Mucosa of rectum (tissue), 2 donors: ENCODE measurements around the gene MFSD6.

Experiments used
- H3K27ac ChIP-seq, 2 donors: one replicate each; pipeline ENCODE4 v1.7.0; 2013; ENCODE audit warnings: inconsistent platforms in 2 of 2, low read depth in 2 of 2, low read length in 2 of 2
- H3K27me3 ChIP-seq, 2 donors: one replicate each; pipeline ENCODE4 v1.7.0; 2013; ENCODE audit warnings: low read length in 2 of 2; ENCODE audit not compliant: control insufficient read depth in 2 of 2, insufficient read depth in 2 of 2
- H3K36me3 ChIP-seq, 2 donors: one replicate each; pipeline ENCODE4 v1.7.0; 2013; ENCODE audit warnings: low read length in 2 of 2; ENCODE audit not compliant: control insufficient read depth in 2 of 2, insufficient read depth in 2 of 2
- H3K4me1 ChIP-seq, 2 donors: one replicate each; pipeline ENCODE4 v1.7.0; 2013; ENCODE audit warnings: low read length in 2 of 2, mild to moderate bottlenecking in 1 of 2; ENCODE audit not compliant: control insufficient read depth in 2 of 2, insufficient read depth in 2 of 2
- H3K4me3 ChIP-seq, 2 donors: one replicate each; pipeline ENCODE4 v1.7.0; 2013; ENCODE audit warnings: low read length in 2 of 2
- H3K9ac ChIP-seq, 2 donors: one replicate each; pipeline ENCODE4 v1.7.0; 2013; ENCODE audit warnings: low read length in 2 of 2, low read depth in 1 of 2, mild to moderate bottlenecking in 1 of 2
- H3K9me3 ChIP-seq, 2 donors: one replicate each; pipeline ENCODE4 v1.7.0; 2013; ENCODE audit warnings: low read length in 2 of 2; ENCODE audit not compliant: control insufficient read depth in 2 of 2
- donor health status: healthy.
- donor health status: Normal muscosa, but diverticular disease.

MFSD6 gene

DNA sequence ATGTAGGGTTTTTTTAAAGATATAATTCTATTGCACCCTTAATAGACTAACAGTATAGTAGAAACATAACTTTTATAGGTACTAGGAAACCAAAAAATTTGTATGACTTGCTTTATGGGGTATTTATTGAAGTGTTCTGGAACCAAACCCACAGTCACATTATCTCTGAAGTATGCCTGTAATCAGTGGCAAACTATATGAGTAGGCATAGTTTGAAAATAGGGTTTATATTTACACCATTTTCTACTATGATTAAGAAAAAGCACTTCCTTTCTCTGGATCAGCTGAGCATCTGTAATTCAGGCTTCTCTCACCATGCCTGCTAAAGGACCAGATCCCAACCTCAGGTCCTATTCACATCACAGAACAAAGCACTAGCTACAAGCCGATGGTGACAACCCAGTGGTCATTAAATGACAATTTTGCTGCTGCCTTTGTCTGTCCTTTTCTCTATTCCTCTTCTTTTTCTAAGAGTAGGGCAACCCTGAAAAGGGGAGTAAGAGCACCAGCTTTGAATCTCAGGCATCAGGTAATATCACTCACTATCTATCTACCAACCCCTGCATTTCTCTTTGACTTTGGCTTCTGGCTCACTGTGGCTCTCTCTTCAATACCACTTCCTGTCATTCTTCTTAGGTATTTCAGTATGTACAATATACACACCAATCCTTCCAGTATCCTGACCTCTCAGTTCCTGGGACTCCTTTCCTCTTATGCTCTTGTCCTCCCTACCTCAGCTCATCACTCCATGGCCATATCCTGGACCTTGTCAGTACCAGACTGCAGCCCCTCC, 112.0 kb downstream of the MFSD6 start:
- H3K9me3 ChIP-seq = no peaks in the 10 kb centered on the region
- no peak overlapping the region for H3K27ac ChIP-seq
- no peak overlapping the region for H3K9ac ChIP-seq
- no peaks in the 10 kb centered on the region for H3K27me3 ChIP-seq
- peaks cover 0 to 3% of the 10 kb centered on the region in 2 donors for H3K4me1 ChIP-seq
- H3K36me3 ChIP-seq = no peaks in the 10 kb centered on the region
- H3K4me3 ChIP-seq = no peak overlapping the region

DNA sequence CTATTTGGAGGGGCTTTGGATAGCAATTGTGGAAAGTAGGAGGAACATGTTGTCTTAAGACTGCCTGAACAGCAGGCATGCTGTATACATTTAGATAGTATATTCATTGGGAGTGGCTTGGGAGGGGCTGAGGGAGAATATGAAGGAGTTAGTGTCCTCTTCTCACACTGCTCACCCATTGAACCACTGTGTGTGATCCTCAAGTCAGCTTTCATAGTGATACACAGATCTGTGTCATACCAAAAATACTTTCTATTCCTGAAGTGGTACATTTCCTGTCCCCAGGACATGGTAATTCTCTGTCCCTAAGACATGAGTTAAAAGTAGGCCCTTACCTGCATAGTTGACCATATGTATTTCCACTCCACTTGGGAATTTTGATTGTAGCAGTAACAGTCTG, 116.8 kb downstream of the MFSD6 start:
- H3K9me3 ChIP-seq = no peaks in the 10 kb centered on the region
- H3K27me3 ChIP-seq = no peaks in the 10 kb centered on the region
- H3K27ac ChIP-seq = no peak overlapping the region
- H3K36me3 ChIP-seq = no peaks in the 10 kb centered on the region
- peaks cover 0 to 3% of the 10 kb centered on the region in 2 donors for H3K4me1 ChIP-seq
- H3K9ac ChIP-seq = no peak overlapping the region
- H3K4me3 ChIP-seq = no peak overlapping the region

DNA sequence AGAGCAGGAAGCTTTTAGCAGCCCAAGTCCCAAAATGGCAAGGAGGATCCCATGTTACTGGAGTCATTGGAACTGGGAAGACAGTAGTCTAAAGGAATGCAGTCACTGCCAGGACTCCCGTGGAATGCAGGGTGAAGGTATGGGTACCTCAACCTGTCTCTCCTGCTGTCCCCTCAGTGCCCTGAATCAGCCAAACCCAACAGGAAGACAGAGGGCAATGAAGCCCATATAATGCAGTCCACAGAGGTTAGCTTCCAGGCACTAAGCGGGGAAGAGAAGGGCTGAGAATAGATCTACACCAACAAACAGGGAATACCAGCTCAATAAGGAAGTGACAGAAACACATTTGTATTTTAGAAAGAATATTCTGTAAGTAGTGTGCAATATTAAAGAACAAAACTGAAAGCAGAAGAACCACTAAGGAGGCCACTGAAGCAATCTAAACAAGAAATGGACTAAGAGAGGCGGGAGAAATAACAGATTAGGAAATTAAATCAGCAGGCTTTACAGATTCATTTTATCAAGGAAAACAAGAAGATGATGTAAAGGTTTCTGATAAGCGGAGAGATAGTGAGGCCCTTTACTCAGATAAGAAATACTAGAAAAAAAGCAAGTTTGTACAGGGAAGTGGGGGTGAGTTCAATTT, 118.1 kb downstream of the MFSD6 start:
- Histone ChIP-seq H3K9ac (no peak overlapping the region), H3K4me3 (no peak overlapping the region), H3K4me1 (no peaks in the 10 kb centered on the region), H3K9me3 (no peaks in the 10 kb centered on the region), H3K27me3 (no peaks in the 10 kb centered on the region), H3K36me3 (no peaks in the 10 kb centered on the region), H3K27ac (no peak overlapping the region)

DNA sequence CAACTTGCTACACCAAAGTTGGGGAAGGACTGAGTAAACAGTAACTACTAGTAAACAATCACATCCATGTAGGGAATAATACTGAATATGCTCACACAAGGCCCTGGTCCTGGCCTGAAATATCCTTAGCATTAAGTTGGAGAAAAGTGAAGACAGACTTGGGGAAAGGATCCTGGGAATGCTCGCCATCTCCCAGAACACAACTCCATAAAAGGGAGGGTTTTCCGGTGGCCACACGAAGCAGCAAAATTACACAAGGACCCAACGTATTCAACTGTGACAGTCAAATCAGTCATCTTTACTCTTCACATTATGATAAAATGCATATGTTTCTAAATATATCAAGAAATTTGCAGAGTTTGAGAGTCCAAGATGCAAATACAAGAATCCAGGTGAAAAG, 119.1 kb downstream of the MFSD6 start:
- Histone ChIP-seq H3K36me3 (no peaks in the 10 kb centered on the region), H3K9me3 (no peaks in the 10 kb centered on the region), H3K27ac (no peak overlapping the region), H3K4me1 (no peaks in the 10 kb centered on the region), H3K27me3 (no peaks in the 10 kb centered on the region), H3K9ac (no peak overlapping the region), H3K4me3 (no peak overlapping the region)

DNA sequence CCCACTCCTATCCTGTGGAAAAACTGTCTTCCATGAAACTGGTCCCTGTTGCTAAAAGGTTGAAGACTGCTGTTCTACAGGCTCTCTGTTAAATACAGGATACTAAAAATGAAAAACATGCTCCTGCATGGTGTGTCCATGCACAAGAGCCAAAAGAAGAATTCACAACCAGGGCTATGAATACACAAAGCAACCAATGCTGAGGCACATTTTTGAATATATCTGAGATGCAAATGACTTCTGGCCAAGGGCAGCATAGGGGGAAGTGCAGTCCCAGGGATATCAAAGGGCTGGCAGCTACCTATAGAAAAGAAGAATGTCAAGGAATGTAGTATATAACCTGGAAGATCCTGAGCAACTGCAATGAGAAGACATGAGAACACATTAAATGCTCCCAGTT, 119.8 kb downstream of the MFSD6 start:
- Histone ChIP-seq H3K27ac (no peak overlapping the region), H3K36me3 (no peaks in the 10 kb centered on the region), H3K9ac (no peak overlapping the region), H3K9me3 (no peaks in the 10 kb centered on the region), H3K27me3 (no peaks in the 10 kb centered on the region), H3K4me1 (no peaks in the 10 kb centered on the region), H3K4me3 (no peak overlapping the region)

DNA sequence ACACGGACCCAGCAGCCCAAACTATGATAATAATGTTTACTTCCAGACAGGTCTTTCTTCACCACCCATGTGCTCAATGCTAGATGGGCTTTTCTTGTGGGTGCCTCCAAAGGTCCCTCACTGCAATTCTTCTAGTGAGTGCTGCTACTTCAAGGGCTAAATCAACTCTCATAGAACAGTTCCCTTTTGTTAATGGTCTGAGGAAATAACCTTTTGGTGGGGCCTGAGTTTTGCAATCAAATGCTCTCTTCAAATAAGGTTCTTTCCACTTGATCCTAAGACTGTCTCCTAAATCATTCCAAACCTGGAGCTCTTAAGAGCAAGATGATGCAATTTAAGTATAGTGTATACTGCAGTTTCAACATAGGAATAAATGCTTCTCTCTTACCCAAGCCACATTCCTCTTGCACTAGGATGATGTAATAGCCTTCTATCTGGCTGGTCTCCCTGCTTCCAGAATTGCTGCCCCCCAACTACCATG, 120.4 kb downstream of the MFSD6 start:
- peaks cover under 1 to 2% of the 10 kb centered on the region in 2 donors for H3K4me1 ChIP-seq
- H3K36me3 ChIP-seq = no peaks in the 10 kb centered on the region
- no peaks in the 10 kb centered on the region for H3K27me3 ChIP-seq
- H3K4me3 ChIP-seq = no peak overlapping the region
- no peak overlapping the region for H3K9ac ChIP-seq
- H3K27ac ChIP-seq = no peak overlapping the region
- no peaks in the 10 kb centered on the region for H3K9me3 ChIP-seq

DNA sequence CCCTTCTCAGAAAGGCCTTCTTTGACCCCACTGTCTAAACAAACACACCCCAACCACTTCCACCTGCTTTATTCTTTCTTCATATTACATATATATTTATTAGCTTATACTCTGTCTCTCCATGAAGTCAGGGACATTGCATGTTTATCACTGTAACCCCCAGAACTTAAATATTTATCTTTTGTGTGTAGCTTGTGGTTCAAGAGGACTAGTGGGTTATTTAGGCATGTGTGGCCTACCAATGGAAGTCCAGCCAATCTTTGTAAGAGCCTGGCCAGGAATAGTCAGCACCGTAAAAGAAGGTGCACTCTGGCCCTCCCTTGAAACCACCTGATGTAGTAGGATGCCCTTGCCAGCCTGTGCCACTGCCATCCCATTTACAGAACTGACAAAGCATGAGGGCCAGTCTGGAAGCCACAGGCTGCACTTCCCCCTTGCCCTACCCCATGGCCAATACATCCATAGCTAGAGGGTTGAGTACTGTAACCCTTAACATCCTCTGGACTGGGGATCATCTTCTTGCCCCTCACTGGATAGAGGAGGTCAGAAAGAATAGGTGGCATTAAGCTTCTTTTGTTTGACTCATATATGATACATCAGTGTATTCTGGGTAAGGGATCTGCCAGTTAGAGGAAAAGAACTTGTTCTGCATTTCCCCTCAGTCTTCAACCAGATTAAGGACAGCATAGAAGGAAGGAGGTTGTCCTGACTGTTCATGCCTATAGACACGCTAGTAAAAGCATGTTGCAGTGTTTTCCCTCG, 121.5 kb downstream of the MFSD6 start:
- no peak overlapping the region for H3K4me3 ChIP-seq
- H3K9me3 ChIP-seq = no peaks in the 10 kb centered on the region
- peaks cover 4 to 5% of the 10 kb centered on the region in 2 donors for H3K4me1 ChIP-seq
- H3K9ac ChIP-seq = no peak overlapping the region
- H3K36me3 ChIP-seq = no peaks in the 10 kb centered on the region
- no peaks in the 10 kb centered on the region for H3K27me3 ChIP-seq
- no peak overlapping the region for H3K27ac ChIP-seq

DNA sequence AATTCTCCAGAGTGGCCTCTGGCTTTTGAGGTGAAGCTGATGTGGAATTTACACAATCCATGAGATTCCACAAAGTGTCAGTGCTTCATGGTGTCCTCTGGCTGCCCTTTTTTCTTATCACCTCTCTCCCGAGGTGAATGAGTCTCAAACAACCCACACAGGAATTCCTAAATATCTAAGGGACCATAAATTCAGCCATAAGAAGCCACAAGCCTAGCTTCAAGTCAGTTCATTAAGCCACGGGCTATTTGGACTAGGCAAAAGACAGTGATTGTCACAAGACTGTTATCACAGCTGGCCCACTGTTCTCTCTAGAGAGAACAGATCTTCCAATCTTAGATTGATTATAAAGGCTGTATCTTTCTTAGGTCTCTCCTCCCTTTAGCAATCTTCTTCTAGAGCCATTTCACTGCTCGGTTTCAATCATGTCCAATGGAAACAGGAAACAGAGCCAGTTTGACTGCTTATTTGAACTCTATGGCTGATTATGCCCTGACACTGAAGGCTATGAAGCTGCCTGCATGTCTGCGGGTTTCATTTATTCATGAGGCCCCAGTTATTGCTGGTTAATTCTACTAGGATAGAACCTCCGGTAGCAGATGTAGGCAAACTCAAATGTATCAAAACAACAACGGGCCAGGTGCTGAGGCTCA, 122.2 kb downstream of the MFSD6 start:
- no peak overlapping the region for H3K9ac ChIP-seq
- H3K27me3 ChIP-seq = no peaks in the 10 kb centered on the region
- no peak overlapping the region for H3K27ac ChIP-seq
- no peaks in the 10 kb centered on the region for H3K36me3 ChIP-seq
- H3K4me3 ChIP-seq = no peak overlapping the region
- H3K9me3 ChIP-seq = no peaks in the 10 kb centered on the region
- H3K4me1 ChIP-seq = peaks cover 5% of the 10 kb centered on the region in 2 donors

DNA sequence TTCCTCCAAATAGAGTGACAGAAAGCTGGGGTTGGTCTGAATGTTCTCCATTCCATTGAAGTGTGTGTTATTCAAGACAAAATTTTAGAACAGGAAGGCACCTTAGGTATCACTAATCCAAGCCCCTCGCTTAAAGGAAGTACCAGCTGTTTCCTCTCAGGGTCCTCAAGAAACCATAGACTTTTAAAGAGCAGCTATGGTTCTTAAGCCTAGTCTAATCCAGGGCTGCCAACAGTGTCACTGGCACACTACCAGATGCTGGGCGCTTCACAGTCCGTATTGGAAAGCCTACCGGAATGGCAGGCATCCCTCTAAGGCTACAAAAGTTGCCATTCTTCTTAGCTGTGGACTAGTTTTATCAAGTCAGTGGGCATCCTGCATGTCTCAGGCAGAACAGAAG, 124.4 kb downstream of the MFSD6 start:
- Histone ChIP-seq H3K4me1 (peaks cover 5 to 9% of the 10 kb centered on the region in 2 donors), H3K36me3 (no peaks in the 10 kb centered on the region)

More for the DNA sequence above, 124.4 kb downstream of the MFSD6 start:
- Histone ChIP-seq H3K9ac (no peak overlapping the region), H3K9me3 (no peaks in the 10 kb centered on the region), H3K27ac (no peak overlapping the region), H3K27me3 (no peaks in the 10 kb centered on the region), H3K4me3 (no peak overlapping the region)
